ENCODE results near the gene AMDHD1.

GRCh38 chr12:95967301-95967700, 24.2 kb downstream of the AMDHD1 start:
- TF ChIP-seq CTCF (IDR thresholded peaks at IDR 0.05) (no peak), ZNF232 (CRISPR knock-in tag; IDR thresholded peaks at IDR 0.05) (no peak), ZNF317 (CRISPR knock-in tag; IDR thresholded peaks at IDR 0.05; ENCODE audit: borderline replicate concordance, low read depth) (no peak), ZNF671 (CRISPR knock-in tag; IDR thresholded peaks at IDR 0.05) (no peak), E2F4 (CRISPR knock-in tag; IDR thresholded peaks at IDR 0.05; ENCODE audit: borderline replicate concordance, low read depth) (no peak), ZNF121 (CRISPR knock-in tag; IDR thresholded peaks at IDR 0.05) (no peak), ATF1 (CRISPR knock-in tag; IDR thresholded peaks at IDR 0.05) (no peak), ZBTB21 (CRISPR knock-in tag; IDR thresholded peaks at IDR 0.05; ENCODE audit: borderline replicate concordance) (no peak)
- TF ChIP-seq, protein P1, sequence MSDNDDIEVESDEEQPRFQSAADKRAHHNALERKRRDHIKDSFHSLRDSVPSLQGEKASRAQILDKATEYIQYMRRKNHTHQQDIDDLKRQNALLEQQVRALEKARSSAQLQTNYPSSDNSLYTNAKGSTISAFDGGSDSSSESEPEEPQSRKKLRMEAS (CRISPR knock-in tag; IDR thresholded peaks at IDR 0.05) = no peak
